ENCODE measurements around the gene NTM.

Gene NTM

GRCh38 chr11:131918663-131919062, 548.2 kb downstream of the NTM start:
- Histone ChIP-seq H3K9me3 (ENCODE audit: control insufficient read depth, insufficient read depth, low read depth, low read length) (no peaks in the 10 kb centered on the region), H3K4me3 (ENCODE audit: low read depth, low read length) (no peak overlapping the region), H3K27ac (ENCODE audit: extremely low read depth, low read depth, low read length) (no peak overlapping the region), H3K4me1 (ENCODE audit: control insufficient read depth, insufficient read depth, low read length) (no peaks in the 10 kb centered on the region), H3K36me3 (ENCODE audit: control insufficient read depth in 2 of 2, insufficient read depth in 1 of 2, low read length in 2 of 2) (no peaks in the 10 kb centered on the region)
- ChIA-PET CTCF (no interaction called here), POLR2A (no interaction called here)
- no peak for TF ChIP-seq ZNF510 (tag by site-specific recombination; IDR thresholded peaks at IDR 0.05; ENCODE audit: insufficient replicate concordance)

GRCh38 chr11:131922220-131922619, 551.8 kb downstream of the NTM start:
- POLR2A ChIA-PET: no interaction called here

GRCh38 chr11:131923309-131923708, 552.9 kb downstream of the NTM start:
- H3K27ac ChIP-seq (ENCODE audit: extremely low read depth, low read depth, low read length): no peak overlapping the region
- TF ChIP-seq KLF7 (tag by site-specific recombination; IDR thresholded peaks at IDR 0.05; ENCODE audit: borderline replicate concordance) (no peak), ZNF292 (tag by site-specific recombination; IDR thresholded peaks at IDR 0.05; ENCODE audit: borderline replicate concordance, low read depth) (no peak), ZNF223 (tag by site-specific recombination; IDR thresholded peaks at IDR 0.05) (no peak), ZNF354C (tag by site-specific recombination; IDR thresholded peaks at IDR 0.05; ENCODE audit: borderline replicate concordance, low read depth) (no peak), ZSCAN23 (tag by site-specific recombination; IDR thresholded peaks at IDR 0.05) (no peak), ZBTB48 (tag by site-specific recombination; IDR thresholded peaks at IDR 0.05) (no peak), ZNF146 (tag by site-specific recombination; IDR thresholded peaks at IDR 0.05) (no peak), ZNF558 (tag by site-specific recombination; IDR thresholded peaks at IDR 0.05) (no peak), KLF9 (tag by site-specific recombination; IDR thresholded peaks at IDR 0.05; ENCODE audit: low read depth) (no peak), HOXA7 (CRISPR knock-in tag; IDR thresholded peaks at IDR 0.05; ENCODE audit: borderline replicate concordance) (no peak), ZNF530 (tag by site-specific recombination; IDR thresholded peaks at IDR 0.05; ENCODE audit: low read depth) (no peak), ZNF600 (tag by site-specific recombination; IDR thresholded peaks at IDR 0.05) (no peak)
- TF ChIP-seq, protein P1, sequence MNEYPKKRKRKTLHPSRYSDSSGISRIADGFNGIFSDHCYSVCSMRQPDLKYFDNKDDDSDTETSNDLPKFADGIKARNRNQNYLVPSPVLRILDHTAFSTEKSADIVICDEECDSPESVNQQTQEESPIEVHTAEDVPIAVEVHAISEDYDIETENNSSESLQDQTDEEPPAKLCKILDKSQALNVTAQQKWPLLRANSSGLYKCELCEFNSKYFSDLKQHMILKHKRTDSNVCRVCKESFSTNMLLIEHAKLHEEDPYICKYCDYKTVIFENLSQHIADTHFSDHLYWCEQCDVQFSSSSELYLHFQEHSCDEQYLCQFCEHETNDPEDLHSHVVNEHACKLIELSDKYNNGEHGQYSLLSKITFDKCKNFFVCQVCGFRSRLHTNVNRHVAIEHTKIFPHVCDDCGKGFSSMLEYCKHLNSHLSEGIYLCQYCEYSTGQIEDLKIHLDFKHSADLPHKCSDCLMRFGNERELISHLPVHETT (tag by site-specific recombination; IDR thresholded peaks at IDR 0.05): no peak
- no peaks in the 10 kb centered on the region for H3K4me1 ChIP-seq (ENCODE audit: control insufficient read depth, insufficient read depth, low read length)
- ChIA-PET CTCF (interaction anchor here (0.6 to 1.0 kb wide), 2 partner anchors 177 to 345 kb away, joined by 4 to 6 read pairs; no protein-coding TSS in a partner anchor), POLR2A (no interaction called here)
- no peaks in the 10 kb centered on the region for H3K36me3 ChIP-seq (ENCODE audit: control insufficient read depth in 2 of 2, insufficient read depth in 1 of 2, low read length in 2 of 2)
- no peak overlapping the region for H3K4me3 ChIP-seq (ENCODE audit: low read depth, low read length)
- H3K9me3 ChIP-seq (ENCODE audit: control insufficient read depth, insufficient read depth, low read depth, low read length): no peaks in the 10 kb centered on the region

More at GRCh38 chr11:131922220-131922619, 551.8 kb downstream of the NTM start:
- H3K36me3 ChIP-seq (ENCODE audit: control insufficient read depth in 2 of 2, insufficient read depth in 1 of 2, low read length in 2 of 2): no peaks in the 10 kb centered on the region
- no peaks in the 10 kb centered on the region for H3K9me3 ChIP-seq (ENCODE audit: control insufficient read depth, insufficient read depth, low read depth, low read length)
- no peaks in the 10 kb centered on the region for H3K4me1 ChIP-seq (ENCODE audit: control insufficient read depth, insufficient read depth, low read length)
- H3K4me3 ChIP-seq (ENCODE audit: low read depth, low read length): no peak overlapping the region
- no peak overlapping the region for H3K27ac ChIP-seq (ENCODE audit: extremely low read depth, low read depth, low read length)
- CTCF ChIA-PET: no interaction called here
- TF ChIP-seq ZNF211 (tag by site-specific recombination; IDR thresholded peaks at IDR 0.05; ENCODE audit: low read depth): no peak
- no peak for TF ChIP-seq ZNF768 (tag by site-specific recombination; IDR thresholded peaks at IDR 0.05)
- no peak for TF ChIP-seq GLIS1 (tag by site-specific recombination; IDR thresholded peaks at IDR 0.05)
- no peak for TF ChIP-seq ZNF184 (tag by site-specific recombination; IDR thresholded peaks at IDR 0.05)
- TF ChIP-seq ZEB2 (tag by site-specific recombination; IDR thresholded peaks at IDR 0.05): no peak
- no peak for TF ChIP-seq ZFP69B (tag by site-specific recombination; IDR thresholded peaks at IDR 0.05)
- TF ChIP-seq SALL2 (tag by site-specific recombination; IDR thresholded peaks at IDR 0.05; ENCODE audit: borderline replicate concordance): no peak
- no peak for TF ChIP-seq TRIM28 (IDR thresholded peaks at IDR 0.05; ENCODE audit: borderline replicate concordance, low read length)
- TF ChIP-seq ZNF112 (tag by site-specific recombination; IDR thresholded peaks at IDR 0.05): no peak
- no peak for TF ChIP-seq PRDM1 (tag by site-specific recombination; IDR thresholded peaks at IDR 0.05)
- TF ChIP-seq ZNF426 (tag by site-specific recombination; IDR thresholded peaks at IDR 0.05): no peak
- no peak for TF ChIP-seq KLF9 (tag by site-specific recombination; IDR thresholded peaks at IDR 0.05; ENCODE audit: low read depth)

All from HEK293 (cell line).